HepG2 (cell line): ENCODE measurements around the gene SCAANT1. TPM values are rescaled to one million over a fixed set of nuclear protein-coding genes. Genes with fewer than 3 reads are reported as not detected.

ENCODE experiments used
- ATAC-seq: fragments of 200-7000 bp; cut with Tn5 transposase; 3 replicates; pipeline ENCODE4 v1.9.1; 2020; ENCODE audit warnings: mild to moderate bottlenecking, moderate library complexity
- BruUV-seq: library from RNA; stranded (reverse); fragments of 400-500 nt; replicated peaks from 2 replicates; lab custom pipeline; 2021; lab: Mats Ljungman, UMichigan
- CTCF ChIA-PET: fragments of 300-600 bp; formaldehyde crosslinking; extraction: SDS; loops from one replicate; lab custom pipeline; 2021; ENCODE audit warnings: low total read pairs, inconsistent platforms, low intra/inter-chr PET ratio; lab: Yijun Ruan, JAX
- POLR2A ChIA-PET: fragments of 350-600 bp; sonication (Branson Sonifier 250); formaldehyde crosslinking; loops from one replicate; lab custom pipeline; 2020; ENCODE audit warnings: antibody characterized with exemption, inconsistent platforms; lab: Yijun Ruan, JAX
- DNase-seq: peaks from one replicate; pipeline ENCODE4 v3.0.0-alpha.2; 2015; ENCODE audit warnings: low spot score
- FAIRE-seq: peaks from 3 replicates; lab custom pipeline; 2011; peaks lifted over from hg19 to GRCh38; lab: Jason Lieb, UNC
- H2AFZ ChIP-seq: one replicate; pipeline ENCODE4 v1.6.1; 2011; ENCODE audit warnings: low read length, inconsistent platforms
- H3K27ac ChIP-seq: fragments of 300-600 bp; 3 replicates; pipeline ENCODE4 v1.8.0; 2011; ENCODE audit warnings: mixed run types, mild to moderate bottlenecking, mixed read lengths, low read length, inconsistent platforms; ENCODE audit not compliant: insufficient read depth; ENCODE audit errors: extremely low read length
- H3K27me3 ChIP-seq, 2 experiments: fragments of 200-600 bp in 1 of 2; 2 replicates in 1 of 2; 3 replicates in 1 of 2; pipeline versions ENCODE4 v1.6.0 to v1.8.0; 2011; ENCODE audit warnings: low read length in 2 of 2, mild to moderate bottlenecking in 2 of 2, moderate library complexity in 2 of 2, inconsistent platforms in 1 of 2; ENCODE audit not compliant: insufficient read depth in 2 of 2, control insufficient read depth in 1 of 2
- H3K36me3 ChIP-seq, 2 experiments: fragments of 200-600 bp in 1 of 2; replicated peaks in 1 of 2; 2 replicates in 1 of 2; 3 replicates in 1 of 2; pipeline versions ENCODE4 v1.5.1 to v1.8.0; 2011; ENCODE audit warnings: low read length in 2 of 2, inconsistent platforms in 1 of 2; ENCODE audit not compliant: insufficient read depth in 2 of 2, control insufficient read depth in 1 of 2
- H3K4me1 ChIP-seq: 2 replicates; pipeline ENCODE4 v1.5.1; 2012; ENCODE audit warnings: low read length, inconsistent platforms; ENCODE audit not compliant: insufficient read depth
- H3K4me2 ChIP-seq: 2 replicates; pipeline ENCODE4 v1.6.0; 2011; ENCODE audit warnings: low read depth, low read length, inconsistent platforms
- H3K4me3 ChIP-seq, 3 experiments: fragments of 200-600 bp in 1 of 3; sonication (generic), shearing (Covaris generic) in 1 of 3; replicated peaks in 1 of 3; 2 replicates each; pipeline ENCODE4 v1.5.1; 2011 to 2016; ENCODE audit warnings: low read length in 3 of 3, inconsistent platforms in 2 of 3, low read depth in 2 of 3, mild to moderate bottlenecking in 2 of 3, control low read depth in 1 of 3, mixed read lengths in 1 of 3; ENCODE audit not compliant: insufficient read depth in 1 of 3
- H3K79me2 ChIP-seq: one replicate; pipeline ENCODE4 v1.6.1; 2011; ENCODE audit warnings: low read length, inconsistent platforms; ENCODE audit not compliant: insufficient read depth
- H3K9ac ChIP-seq: 2 replicates; pipeline ENCODE4 v1.6.0; 2011; ENCODE audit warnings: mild to moderate bottlenecking, low read depth, low read length, inconsistent platforms; ENCODE audit not compliant: insufficient read depth
- H3K9me3 ChIP-seq: 2 replicates; pipeline ENCODE4 v1.5.1; 2012; ENCODE audit warnings: mild to moderate bottlenecking, low read length
- H4K20me1 ChIP-seq: 2 replicates; pipeline ENCODE4 v1.6.0; 2011; ENCODE audit warnings: inconsistent platforms, mild to moderate bottlenecking, low read length, moderate library complexity; ENCODE audit not compliant: insufficient read depth
- MLLT10 ChIP-seq: sonication (generic); formaldehyde crosslinking; IDR thresholded peaks from 2 replicates; pipeline ENCODE4 v1.4.0; 2020; ENCODE audit warnings: missing genetic modification reagents
- SP140L ChIP-seq: sonication (generic); formaldehyde crosslinking; IDR thresholded peaks from 2 replicates; pipeline ENCODE4 v1.4.0; 2020; ENCODE audit warnings: missing genetic modification reagents, borderline replicate concordance
- ZSCAN31 ChIP-seq: sonication (generic); formaldehyde crosslinking; IDR thresholded peaks from 2 replicates; pipeline ENCODE4 v1.5.0; 2020; ENCODE audit warnings: low read depth, mild to moderate bottlenecking, missing genetic modification reagents
- WGBS: methylation state at CpG from one replicate; pipeline ENCODE4 v1.1.6; 2017; ENCODE audit warnings: low lambda C conversion rate; 5-methylcytosine and 5-hydroxymethylcytosine counted together
- in situ Hi-C: cut with HindIII; loops from 2 replicates; pipeline ENCODE4 v1.10.0; 2017; ENCODE audit warnings: low pct_unique_long_range_greater_than_20kb; ENCODE audit not compliant: extremely low pct_ligation_motif_present
- intact Hi-C: fragments of 100-400 bp; cut with micrococcal nuclease; formaldehyde crosslinking; loops from one replicate; pipeline ENCODE4 v1.10.0; 2022; ENCODE audit not compliant: unreplicated experiment
- polyA plus RNA-seq, 8 experiments: library from polyadenylated mRNA; depleted of rRNA in 3 of 8; stranded (reverse) in 7 of 8; unstranded in 1 of 8; fragments of >200 nt; fragmentation: Illumina TruSeq in 4 of 8; extraction: Trizol in 4 of 8; gene quantifications; 2 replicates each; pipeline versions ENCODE4 v1.2.1 to v1.2.3, GENCODE V29; 2011 to 2016; ENCODE audit warnings: low read depth in 4 of 8, missing spikeins in 1 of 8, mixed read lengths in 1 of 8; ENCODE audit not compliant: insufficient read depth in 1 of 8
- total RNA-seq, 5 experiments: library from RNA; depleted of rRNA; stranded (reverse); fragments of >200 nt; fragmentation: Illumina TruSeq; extraction: Trizol; gene quantifications; 2 replicates each; pipeline ENCODE4 v1.2.3, GENCODE V29; 2016; ENCODE audit warnings: low read depth in 1 of 5
- TF ChIP-seq, protein P1 (sequence below): IDR thresholded peaks from 2 replicates; pipeline ENCODE4 v1.6.1; 2016; ENCODE audit warnings: missing biosample characterization, missing genetic modification reagents, low read depth
- TF ChIP-seq, protein P2 (sequence below): sonication (generic); formaldehyde crosslinking; IDR thresholded peaks from 2 replicates; pipeline ENCODE4 v1.5.0; 2020; ENCODE audit warnings: mild to moderate bottlenecking, missing genetic modification reagents
- TF ChIP-seq, protein P3 (sequence below): sonication (generic); formaldehyde crosslinking; IDR thresholded peaks from 2 replicates; pipeline ENCODE4 v1.5.0; 2020; ENCODE audit warnings: mild to moderate bottlenecking, low read depth, missing genetic modification reagents, borderline replicate concordance

The SCAANT1 gene
- total and polyA plus RNA-seq, 2 of the 13 experiments (the other 11 are each of a cell fraction or from before 2014, with no cell fraction given) = not detected

DNA sequence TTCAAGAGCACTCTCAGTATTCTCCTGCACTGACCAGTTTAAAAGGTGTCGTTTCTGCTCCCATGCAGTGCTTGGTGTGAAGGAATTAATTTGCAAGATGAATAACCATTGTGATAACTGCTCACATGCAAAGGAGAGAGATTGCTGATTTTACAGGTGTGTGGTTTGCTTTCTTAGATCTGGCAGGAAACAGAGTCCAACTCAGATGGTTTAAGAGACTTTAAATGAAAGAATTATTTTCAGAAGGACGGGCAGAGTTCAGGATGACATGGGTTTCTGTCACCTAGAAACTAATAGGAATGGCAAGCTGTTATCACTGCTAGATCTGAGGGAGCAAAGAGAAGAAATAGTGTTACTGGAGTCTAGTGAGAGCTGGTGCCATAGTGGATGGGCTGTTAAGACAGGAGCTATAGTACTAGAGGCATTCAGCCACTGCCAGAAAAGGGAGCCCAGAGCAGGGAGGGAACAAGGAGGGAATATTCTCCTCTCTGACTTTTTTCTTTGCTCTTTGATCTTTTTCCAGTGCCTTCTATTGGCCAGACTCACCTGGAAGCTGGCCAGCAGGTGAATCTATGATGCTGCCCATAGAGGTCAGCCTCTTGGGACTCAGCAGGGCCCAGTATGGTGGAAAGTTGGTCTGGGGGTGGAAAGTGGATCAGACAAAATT is 33.7 kb downstream of the SCAANT1 start:
- H3K4me3 ChIP-seq = no peak overlapping the region
- no peaks in the 10 kb centered on the region for H3K27me3 ChIP-seq
- peaks cover 39% of the 10 kb centered on the region for H3K79me2 ChIP-seq
- POLR2A ChIA-PET = no interaction called here
- peaks cover 10% of the 10 kb centered on the region for H4K20me1 ChIP-seq
- intact Hi-C loops (no loop called here), in situ Hi-C loops (no loop called here)
- no peak overlapping the region for H3K27ac ChIP-seq
- peak; percentile 66 for ATAC-seq
- TF ChIP-seq, protein P1, sequence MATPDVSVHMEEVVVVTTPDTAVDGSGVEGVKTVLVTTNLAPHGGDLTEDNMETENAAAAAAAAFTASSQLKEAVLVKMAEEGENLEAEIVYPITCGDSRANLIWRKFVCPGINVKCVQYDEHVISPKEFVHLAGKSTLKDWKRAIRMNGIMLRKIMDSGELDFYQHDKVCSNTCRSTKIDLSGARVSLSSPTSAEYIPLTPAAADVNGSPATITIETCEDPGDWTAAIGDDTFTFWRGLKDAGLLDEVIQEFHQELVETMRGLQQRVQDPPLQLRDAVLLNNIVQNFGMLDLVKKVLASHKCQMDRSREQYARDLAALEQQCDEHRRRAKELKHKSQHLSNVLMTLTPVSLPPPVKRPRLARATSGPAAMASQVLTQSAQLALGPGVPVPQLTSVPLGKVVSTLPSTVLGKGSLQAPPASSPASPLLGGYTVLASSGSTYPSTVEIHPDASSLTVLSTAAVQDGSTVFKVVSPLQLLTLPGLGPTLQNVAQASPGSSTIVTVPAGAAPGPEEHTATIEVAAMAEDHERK (CRISPR knock-in tag) = no peak
- no peak for TF ChIP-seq MLLT10 (CRISPR knock-in tag)
- TF ChIP-seq ZSCAN31 (CRISPR knock-in tag) = no peak
- TF ChIP-seq, protein P2, sequence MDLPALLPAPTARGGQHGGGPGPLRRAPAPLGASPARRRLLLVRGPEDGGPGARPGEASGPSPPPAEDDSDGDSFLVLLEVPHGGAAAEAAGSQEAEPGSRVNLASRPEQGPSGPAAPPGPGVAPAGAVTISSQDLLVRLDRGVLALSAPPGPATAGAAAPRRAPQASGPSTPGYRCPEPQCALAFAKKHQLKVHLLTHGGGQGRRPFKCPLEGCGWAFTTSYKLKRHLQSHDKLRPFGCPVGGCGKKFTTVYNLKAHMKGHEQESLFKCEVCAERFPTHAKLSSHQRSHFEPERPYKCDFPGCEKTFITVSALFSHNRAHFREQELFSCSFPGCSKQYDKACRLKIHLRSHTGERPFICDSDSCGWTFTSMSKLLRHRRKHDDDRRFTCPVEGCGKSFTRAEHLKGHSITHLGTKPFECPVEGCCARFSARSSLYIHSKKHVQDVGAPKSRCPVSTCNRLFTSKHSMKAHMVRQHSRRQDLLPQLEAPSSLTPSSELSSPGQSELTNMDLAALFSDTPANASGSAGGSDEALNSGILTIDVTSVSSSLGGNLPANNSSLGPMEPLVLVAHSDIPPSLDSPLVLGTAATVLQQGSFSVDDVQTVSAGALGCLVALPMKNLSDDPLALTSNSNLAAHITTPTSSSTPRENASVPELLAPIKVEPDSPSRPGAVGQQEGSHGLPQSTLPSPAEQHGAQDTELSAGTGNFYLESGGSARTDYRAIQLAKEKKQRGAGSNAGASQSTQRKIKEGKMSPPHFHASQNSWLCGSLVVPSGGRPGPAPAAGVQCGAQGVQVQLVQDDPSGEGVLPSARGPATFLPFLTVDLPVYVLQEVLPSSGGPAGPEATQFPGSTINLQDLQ (CRISPR knock-in tag) = no peak
- TF ChIP-seq, protein P3, sequence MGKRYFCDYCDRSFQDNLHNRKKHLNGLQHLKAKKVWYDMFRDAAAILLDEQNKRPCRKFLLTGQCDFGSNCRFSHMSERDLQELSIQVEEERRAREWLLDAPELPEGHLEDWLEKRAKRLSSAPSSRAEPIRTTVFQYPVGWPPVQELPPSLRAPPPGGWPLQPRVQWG = no peak
- TF ChIP-seq SP140L (CRISPR knock-in tag) = no peak
- peaks cover 45% of the 10 kb centered on the region for H3K4me1 ChIP-seq
- WGBS = 78% methylated on average over 2 of the region's 2 CpGs
- BruUV-seq = no TSS peak
- DNase-seq = peak; percentile 40
- H3K9me3 ChIP-seq = no peaks in the 10 kb centered on the region
- no peak for FAIRE-seq
- H2AFZ ChIP-seq = no peak overlapping the region
- CTCF ChIA-PET = no interaction called here
- no peaks in the 10 kb centered on the region for H3K36me3 ChIP-seq
- H3K4me2 ChIP-seq = no peak overlapping the region
- no peak overlapping the region for H3K9ac ChIP-seq
